Testis (tissue), 3 donors: ENCODE results near the gene HOXB3. TPM values are rescaled to one million over a fixed set of nuclear protein-coding genes. Genes with fewer than 3 reads are reported as not detected.

Source experiments
- DNase-seq: peaks from one replicate; pipeline ENCODE4 v3.0.0-alpha.2; 2019
- H3K27ac ChIP-seq, 2 donors: fragments of 200-600 bp; sonication (generic); one replicate each; pipeline ENCODE4 v1.5.1; 2019
- H3K27me3 ChIP-seq: fragments of 200-600 bp; sonication (generic); one replicate; pipeline ENCODE4 v1.5.1; 2019
- H3K36me3 ChIP-seq: fragments of 200-600 bp; sonication (generic); one replicate; pipeline ENCODE4 v1.5.1; 2017; ENCODE audit warnings: low read depth; ENCODE audit errors: missing control alignments
- H3K4me1 ChIP-seq: fragments of 200-600 bp; sonication (generic); one replicate; pipeline ENCODE4 v1.5.1; 2019
- H3K4me3 ChIP-seq, 2 donors: fragments of 200-600 bp; sonication (generic); one replicate each; pipeline ENCODE4 v1.5.1; 2017 to 2019
- H3K9me3 ChIP-seq: fragments of 200-600 bp; sonication (generic); one replicate; pipeline ENCODE4 v1.5.1; 2017
- POLR2A ChIP-seq: fragments of 450-650 bp; IDR thresholded peaks from one replicate; pipeline ENCODE4 v1.6.1; 2017; ENCODE audit warnings: antibody characterized with exemption, mild to moderate bottlenecking, moderate library complexity
- WGBS, 2 donors: methylation state at CpG; one replicate each; pipeline ENCODE4 v1.1.5; 2018; 5-methylcytosine and 5-hydroxymethylcytosine counted together
- intact Hi-C: fragments of 100-400 bp; cut with DNase I; formaldehyde crosslinking; loops from one replicate; pipeline ENCODE4 v1.15.1; 2023; ENCODE audit warnings: low total_unique reads
- polyA plus RNA-seq: library from polyadenylated mRNA; stranded (reverse); fragments of 350-450 nt; fragmentation: Illumina TruSeq; extraction: RNeasy Lipid Tissue Mini Kit (QIAGEN cat#74804); gene quantifications from one replicate; pipeline ENCODE4 v1.2.3, GENCODE V29; 2014; ENCODE audit warnings: low read depth, low replicate concordance; ENCODE audit not compliant: insufficient read depth
- total RNA-seq, 2 donors: library from RNA; depleted of rRNA; stranded (reverse); fragments of >200 nt; gene quantifications; one replicate each; pipeline ENCODE4 v1.2.3, GENCODE V29; 2016
- TF ChIP-seq, protein P1 (sequence below), 3 experiments: fragments of 450-650 bp in 2 of 3; fragments of 200-600 bp in 1 of 3; sonication (generic) in 1 of 3; IDR thresholded peaks; one replicate each; pipeline ENCODE4 v1.5.1; 2016 to 2019; ENCODE audit warnings: antibody characterized with exemption in 3 of 3, mild to moderate bottlenecking in 2 of 3, moderate library complexity in 1 of 3

The HOXB3 gene
- total and polyA plus RNA-seq, 3 donors from 2014 or later: 9.2 to 11.4 (median 10.6) TPM

DNA sequence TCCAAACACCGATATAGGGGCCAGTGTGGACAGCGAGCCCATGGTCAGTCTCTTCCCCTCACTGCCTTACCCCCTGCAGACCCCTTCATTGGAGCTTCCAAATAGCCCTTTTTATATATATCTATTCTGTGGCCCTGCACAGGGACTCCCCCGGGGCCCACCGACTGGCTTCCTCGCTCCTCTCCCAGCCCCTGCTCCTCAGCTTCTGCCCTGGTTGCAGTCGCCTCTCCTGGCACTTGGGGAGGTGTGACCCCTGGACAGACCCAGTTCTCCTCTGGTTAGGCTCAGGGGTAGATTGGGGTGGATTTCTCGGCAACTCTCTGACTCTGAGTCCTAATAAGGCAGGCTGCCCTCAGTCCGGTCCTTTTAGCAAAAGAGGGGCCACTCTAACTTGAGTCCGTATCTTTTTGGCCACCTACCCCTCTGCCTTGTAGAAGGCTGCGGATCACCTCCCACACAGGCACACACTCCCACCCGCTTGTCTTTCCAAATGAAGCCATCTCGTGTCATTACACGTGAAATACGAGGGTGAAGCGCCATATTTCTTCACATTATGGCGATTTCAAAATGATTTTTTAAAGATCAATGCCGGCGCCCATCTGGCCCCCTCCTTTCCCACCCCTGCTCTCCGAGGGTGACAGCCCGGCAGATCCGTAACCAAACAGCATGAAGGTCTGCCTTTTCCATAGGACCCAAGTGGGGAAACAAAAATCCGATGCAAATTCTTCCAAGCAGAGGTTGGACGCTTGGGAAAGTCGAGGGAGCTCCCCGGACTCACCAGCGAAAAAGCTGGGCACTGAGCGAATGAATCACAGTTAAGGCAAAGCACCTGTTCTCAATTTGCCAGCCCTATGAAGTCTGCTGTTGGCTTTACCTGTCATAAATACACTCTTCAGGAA is 37.8 kb upstream of the HOXB3 start:
- Histone ChIP-seq H3K4me1 (peaks cover 7% of the 10 kb centered on the region), H3K27ac (no peak overlapping the region), H3K4me3 (no peak overlapping the region), H3K36me3 (no peaks in the 10 kb centered on the region), H3K27me3 (no peaks in the 10 kb centered on the region), H3K9me3 (no peaks in the 10 kb centered on the region)
- no peak for DNase-seq
- 24 to 45% methylated on average over 27 of the region's 27 CpGs for WGBS, 2 donors
- intact Hi-C loops: no loop called here
- no peak for TF ChIP-seq POLR2A
- TF ChIP-seq, protein P1, sequence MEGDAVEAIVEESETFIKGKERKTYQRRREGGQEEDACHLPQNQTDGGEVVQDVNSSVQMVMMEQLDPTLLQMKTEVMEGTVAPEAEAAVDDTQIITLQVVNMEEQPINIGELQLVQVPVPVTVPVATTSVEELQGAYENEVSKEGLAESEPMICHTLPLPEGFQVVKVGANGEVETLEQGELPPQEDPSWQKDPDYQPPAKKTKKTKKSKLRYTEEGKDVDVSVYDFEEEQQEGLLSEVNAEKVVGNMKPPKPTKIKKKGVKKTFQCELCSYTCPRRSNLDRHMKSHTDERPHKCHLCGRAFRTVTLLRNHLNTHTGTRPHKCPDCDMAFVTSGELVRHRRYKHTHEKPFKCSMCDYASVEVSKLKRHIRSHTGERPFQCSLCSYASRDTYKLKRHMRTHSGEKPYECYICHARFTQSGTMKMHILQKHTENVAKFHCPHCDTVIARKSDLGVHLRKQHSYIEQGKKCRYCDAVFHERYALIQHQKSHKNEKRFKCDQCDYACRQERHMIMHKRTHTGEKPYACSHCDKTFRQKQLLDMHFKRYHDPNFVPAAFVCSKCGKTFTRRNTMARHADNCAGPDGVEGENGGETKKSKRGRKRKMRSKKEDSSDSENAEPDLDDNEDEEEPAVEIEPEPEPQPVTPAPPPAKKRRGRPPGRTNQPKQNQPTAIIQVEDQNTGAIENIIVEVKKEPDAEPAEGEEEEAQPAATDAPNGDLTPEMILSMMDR (IDR thresholded peaks at IDR 0.05): no peak

DNA sequence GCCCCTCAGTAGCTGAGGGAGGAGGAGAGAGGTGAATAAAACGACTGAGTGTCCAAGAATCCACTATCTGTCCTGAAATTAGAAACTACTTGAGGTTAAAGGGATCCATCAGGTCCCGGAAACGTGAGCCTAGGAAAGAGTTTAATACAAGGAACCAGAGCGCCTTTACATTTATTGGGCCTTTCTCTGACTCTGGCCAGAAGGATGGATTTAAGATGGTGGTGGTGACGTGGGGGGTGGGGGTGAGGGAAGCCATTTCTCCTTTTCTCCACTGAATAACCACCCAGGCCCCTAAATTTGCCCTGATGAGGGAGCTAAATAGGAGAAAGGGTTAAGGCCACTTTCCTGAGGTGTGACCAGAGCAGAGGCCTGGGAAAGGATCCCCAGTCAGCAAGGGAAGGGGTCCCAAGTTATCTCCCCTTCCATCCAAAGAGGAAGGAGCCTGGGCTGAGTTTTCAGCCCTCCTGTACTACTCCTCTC is 37.1 kb upstream of the HOXB3 start:
- WGBS, 2 donors: 5 to 18% methylated on average over 5 of the region's 5 CpGs
- no peaks in the 10 kb centered on the region for H3K9me3 ChIP-seq
- DNase-seq: no peak

DNA sequence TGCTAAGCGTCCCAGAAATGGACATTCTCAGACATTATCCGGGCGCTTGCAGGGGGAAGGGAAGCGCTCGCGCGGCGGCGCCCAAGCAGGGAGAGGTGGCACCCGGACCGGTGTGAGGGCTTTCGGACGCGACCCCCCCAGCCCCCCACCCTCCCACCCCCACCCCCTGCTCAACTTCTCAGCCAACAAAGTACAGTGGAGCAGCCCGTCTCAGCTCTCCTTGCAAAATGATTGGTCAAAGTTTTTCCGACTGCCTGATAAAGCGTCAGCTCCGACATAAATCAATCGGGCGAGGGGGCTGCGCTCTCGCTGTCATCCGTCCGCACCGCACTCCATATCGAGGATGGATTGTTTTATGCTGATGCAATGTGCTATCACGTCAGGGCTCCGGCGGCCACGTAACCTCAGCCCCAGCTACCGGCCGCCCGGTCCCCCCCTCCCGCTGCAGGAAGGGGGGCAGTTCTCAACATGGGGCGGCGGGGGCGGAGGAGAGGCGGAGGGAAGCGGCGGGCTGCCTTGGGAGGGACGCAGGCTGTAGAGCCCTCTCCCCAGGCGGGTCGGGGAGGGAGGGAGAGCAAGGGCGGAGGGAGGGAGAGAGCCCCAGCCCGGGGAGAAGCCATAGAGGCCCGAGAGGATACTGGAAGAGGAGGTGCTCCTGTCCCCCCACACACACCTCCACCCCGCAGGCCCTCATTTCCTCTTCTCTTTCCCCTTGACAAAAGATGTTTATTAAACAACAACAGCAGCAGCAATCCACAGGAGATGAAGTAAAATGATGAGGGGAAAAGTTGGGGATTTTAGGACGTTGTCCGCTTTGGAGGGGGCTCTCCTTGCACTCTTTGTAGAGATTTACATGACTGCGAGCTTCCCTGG is 36.4 kb upstream of the HOXB3 start, which contains the start of gene HOXB9:
Gene HOXB9 (minus strand): TSS at position 114 of the 873 bp plus-strand sequence. CDS start 89 bp downstream, at position 25.
- 2 to 3% methylated on average over 40 to 50 of the region's 50 CpGs for WGBS, 2 donors
- H3K4me1 ChIP-seq: peaks cover 7% of the 10 kb centered on the region
- no peaks in the 10 kb centered on the region for H3K27me3 ChIP-seq
- H3K36me3 ChIP-seq: no peaks in the 10 kb centered on the region
- no peak within 1 kb of the TSS for H3K27ac ChIP-seq
- peak within 1 kb of the TSS; percentile 26 to 48 for H3K4me3 ChIP-seq
- no peak for TF ChIP-seq POLR2A
- TF ChIP-seq, protein P1 (IDR thresholded peaks at IDR 0.05): no peak
- H3K9me3 ChIP-seq: no peaks in the 10 kb centered on the region
- intact Hi-C loops: no loop called here
- DNase-seq: no peak

More for the DNA sequence above, 37.1 kb upstream of the HOXB3 start:
- no peak overlapping the region for H3K4me3 ChIP-seq
- H3K27me3 ChIP-seq: no peaks in the 10 kb centered on the region
- TF ChIP-seq POLR2A: no peak
- TF ChIP-seq, protein P1 (IDR thresholded peaks at IDR 0.05): no peak
- H3K27ac ChIP-seq: no peak overlapping the region
- no peaks in the 10 kb centered on the region for H3K36me3 ChIP-seq
- H3K4me1 ChIP-seq: peaks cover 7% of the 10 kb centered on the region
- intact Hi-C loops: no loop called here

DNA sequence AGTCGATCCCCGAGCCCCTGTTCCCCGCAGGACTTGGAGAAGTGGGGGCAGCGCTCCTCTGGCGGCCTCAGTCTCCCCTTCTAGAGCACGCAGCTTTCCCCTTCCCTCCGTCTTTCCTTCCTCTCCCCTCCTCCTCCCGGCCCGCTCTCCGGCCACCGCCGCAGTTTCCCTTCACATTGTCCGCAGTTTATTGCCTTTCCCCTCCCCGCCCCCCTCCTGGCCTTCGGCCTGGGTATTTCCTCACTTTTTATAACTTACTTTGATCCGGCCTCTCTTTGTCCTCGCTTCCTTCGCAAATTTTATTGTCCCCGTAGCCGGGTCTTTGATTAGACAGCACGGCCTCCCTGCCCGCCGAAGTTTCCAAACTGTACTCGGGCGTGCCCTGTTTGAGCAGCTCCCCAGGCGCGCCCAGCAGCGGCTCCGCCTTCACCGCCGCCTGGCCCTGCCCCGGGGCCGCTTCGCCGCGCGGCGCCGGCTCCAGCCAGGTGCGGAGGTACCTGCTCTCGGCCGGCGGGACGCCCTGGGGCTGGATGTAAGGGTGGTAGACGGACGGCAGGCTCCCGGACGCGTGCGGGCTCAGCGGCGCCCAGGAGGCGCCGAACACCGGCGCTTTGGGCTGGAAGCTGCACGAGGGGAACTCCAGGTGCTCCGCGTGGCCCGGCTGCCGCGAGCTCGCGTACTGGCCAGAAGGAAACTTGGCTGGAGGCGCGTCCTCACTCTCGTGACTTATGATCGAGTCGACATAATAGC is 35.6 kb upstream of the HOXB3 start:
- Histone ChIP-seq H3K27me3 (no peaks in the 10 kb centered on the region), H3K4me1 (peaks cover 7% of the 10 kb centered on the region), H3K4me3 (peak overlapping the region; percentile 26 to 48), H3K27ac (no peak overlapping the region), H3K36me3 (no peaks in the 10 kb centered on the region), H3K9me3 (no peaks in the 10 kb centered on the region)
- intact Hi-C loops: no loop called here
- TF ChIP-seq POLR2A: no peak
- TF ChIP-seq, protein P1 (IDR thresholded peaks at IDR 0.05): no peak
- no peak for DNase-seq
- 0 to 1% methylated on average over 33 to 69 of the region's 69 CpGs for WGBS, 2 donors
